Endothelial cell of umbilical vein (primary cell): ENCODE measurements around the gene CRAT. TPM values are rescaled to one million over a fixed set of nuclear protein-coding genes. Genes with fewer than 3 reads are reported as not detected.
A peak's percentile ranks its signal among the peaks of the same experiment; 100 is the strongest.

Experiments used
- BruUV-seq: library from RNA; stranded (reverse); fragments of 400-500 nt; replicated peaks from 2 replicates; lab custom pipeline; 2021; lab: Mats Ljungman, UMichigan
- CTCF ChIA-PET: fragments of 300-600, 350-600 bp; sonication (Branson Sonifier 250); formaldehyde crosslinking; loops from one replicate; lab custom pipeline; 2021; ENCODE audit warnings: antibody characterized with exemption, inconsistent platforms; lab: Charles Lee
- POLR2A ChIA-PET: fragments of 300-600, 350-600 bp; sonication (Branson Sonifier 250); formaldehyde crosslinking; loops from one replicate; lab custom pipeline; 2021; ENCODE audit warnings: antibody characterized with exemption, inconsistent platforms; lab: Charles Lee
- DNase-seq: peaks from one replicate; pipeline ENCODE4 v3.0.0-alpha.2; 2011; ENCODE audit warnings: low read depth, low spot score
- FAIRE-seq: peaks from 2 replicates; lab custom pipeline; 2011; peaks lifted over from hg19 to GRCh38; lab: Jason Lieb, UNC
- H2AFZ ChIP-seq: 2 replicates; pipeline ENCODE4 v1.6.0; 2012; ENCODE audit warnings: low read depth, low read length, control low read depth, inconsistent platforms
- H3K27ac ChIP-seq: 2 replicates; pipeline ENCODE4 v1.5.1; 2011; ENCODE audit warnings: low read depth, mild to moderate bottlenecking, control low read depth, low read length, moderate library complexity; ENCODE audit not compliant: insufficient read depth
- H3K27me3 ChIP-seq, 2 experiments: 2 replicates each; pipeline versions ENCODE4 v1.6.0 to v1.6.1; 2011; ENCODE audit warnings: low read length in 2 of 2, mixed read lengths in 1 of 2; ENCODE audit not compliant: control insufficient read depth in 2 of 2, insufficient read depth in 2 of 2
- H3K36me3 ChIP-seq, 2 experiments: 2 replicates in 1 of 2; 3 replicates in 1 of 2; pipeline ENCODE4 v1.5.1; 2011; ENCODE audit warnings: low read length in 2 of 2, mild to moderate bottlenecking in 1 of 2, moderate library complexity in 1 of 2; ENCODE audit not compliant: control insufficient read depth in 2 of 2, insufficient read depth in 2 of 2; ENCODE audit errors: extremely low read depth in 1 of 2
- H3K4me1 ChIP-seq: 3 replicates; pipeline ENCODE4 v1.5.1; 2011; ENCODE audit warnings: mild to moderate bottlenecking, low read length; ENCODE audit not compliant: control insufficient read depth, insufficient read depth; ENCODE audit errors: extremely low read depth
- H3K4me2 ChIP-seq: 2 replicates; pipeline ENCODE4 v1.6.1; 2011; ENCODE audit warnings: low read length, control low read depth, mixed read lengths; ENCODE audit not compliant: insufficient read depth
- H3K4me3 ChIP-seq, 3 experiments: fragments of 200-600 bp in 1 of 3; sonication (generic), shearing (Covaris generic) in 1 of 3; replicated peaks in 1 of 3; 2 replicates each; pipeline ENCODE4 v1.5.1; 2011 to 2016; ENCODE audit warnings: control low read depth in 3 of 3, low read length in 3 of 3, mild to moderate bottlenecking in 2 of 3, inconsistent platforms in 1 of 3, low read depth in 1 of 3, moderate library complexity in 1 of 3; ENCODE audit not compliant: insufficient read depth in 1 of 3
- H3K79me2 ChIP-seq: 2 replicates; pipeline ENCODE4 v1.6.0; 2012; ENCODE audit warnings: low read length, inconsistent platforms; ENCODE audit not compliant: control insufficient read depth, insufficient read depth
- H3K9ac ChIP-seq: replicated peaks from 2 replicates; pipeline ENCODE3; 2011; ENCODE audit warnings: low read length, control low read depth; ENCODE audit not compliant: insufficient read depth; ENCODE audit errors: extremely low read depth
- H3K9me1 ChIP-seq: replicated peaks from 3 replicates; pipeline ENCODE4 v1.6.0; 2011; ENCODE audit warnings: mild to moderate bottlenecking, low read length; ENCODE audit not compliant: control insufficient read depth, insufficient read depth; ENCODE audit errors: extremely low read depth
- H3K9me3 ChIP-seq: replicated peaks from 2 replicates; pipeline ENCODE4 v1.5.1; 2012; ENCODE audit warnings: low read length, inconsistent platforms; ENCODE audit not compliant: control insufficient read depth, insufficient read depth
- H4K20me1 ChIP-seq: replicated peaks from 2 replicates; pipeline ENCODE3; 2011; ENCODE audit warnings: mild to moderate bottlenecking, low read length; ENCODE audit not compliant: control insufficient read depth, insufficient read depth; ENCODE audit errors: extremely low read depth
- CTCF ChIP-seq, 2 donors: IDR thresholded peaks; 1 replicate in 1 of 2; 2 replicates in 1 of 2; pipeline ENCODE4 v1.5.1; 2011; ENCODE audit warnings: low read length in 2 of 2, mild to moderate bottlenecking in 2 of 2, moderate library complexity in 2 of 2, control low read depth in 1 of 2, inconsistent platforms in 1 of 2, low read depth in 1 of 2; ENCODE audit not compliant: insufficient read depth in 1 of 2; ENCODE audit errors: extremely low read depth in 1 of 2
- FOS ChIP-seq: IDR thresholded peaks from 2 replicates; pipeline ENCODE4 v1.6.1; 2011; ENCODE audit warnings: mild to moderate bottlenecking, low read length, moderate library complexity, borderline replicate concordance; ENCODE audit not compliant: insufficient read depth
- GATA2 ChIP-seq: IDR thresholded peaks from 2 replicates; pipeline ENCODE4 v1.7.0; 2011; ENCODE audit warnings: low read depth, mild to moderate bottlenecking, moderate library complexity, mixed read lengths, low read length; ENCODE audit not compliant: insufficient read length, insufficient read depth
- JUN ChIP-seq: IDR thresholded peaks from 2 replicates; pipeline ENCODE4 v1.6.1; 2011; ENCODE audit warnings: borderline replicate concordance, low read depth; ENCODE audit not compliant: insufficient read length, insufficient read depth
- dilution Hi-C: fragments of 300-500 bp; cut with MboI; formaldehyde crosslinking; loops from one replicate; pipeline ENCODE4 v1.15.0; 2019; ENCODE audit warnings: low sequenced_read_pairs; ENCODE audit not compliant: extremely low pct_ligation_motif_present
- intact Hi-C: fragments of 100-400 bp; cut with micrococcal nuclease; formaldehyde crosslinking; loops from one replicate; pipeline ENCODE4 v1.10.0; 2022
- polyA plus RNA-seq, 4 experiments: library from polyadenylated mRNA; depleted of rRNA in 3 of 4; stranded (reverse) in 3 of 4; unstranded in 1 of 4; fragments of >200 nt; gene quantifications; 2 replicates each; pipeline versions ENCODE4 v1.2.1 to v1.2.3, GENCODE V29; 2011 to 2012; ENCODE audit warnings: missing spikeins in 1 of 4
- total RNA-seq: library from RNA; stranded (reverse); gene quantifications from 2 replicates; pipeline ENCODE4 v1.2.3, GENCODE V29; 2021

Gene CRAT
- total and polyA plus RNA-seq, 2 donors (not counting 3 experiments of a cell fraction or from before 2014, with no cell fraction given) = 34.2 to 55.3 TPM

- Histone ChIP-seq H3K4me1 (peaks cover 16% of the 10 kb centered on the region), H3K4me2 (no peak overlapping the region), H3K79me2 (peaks cover 6% of the 10 kb centered on the region), H3K27ac (no peak overlapping the region), H3K4me3 (no peak overlapping the region), H3K9ac (no peak overlapping the region), H3K27me3 (no peaks in the 10 kb centered on the region), H2AFZ (no peak overlapping the region), H3K9me1 (no peaks in the 10 kb centered on the region), H4K20me1 (no peaks in the 10 kb centered on the region), H3K9me3 (no peaks in the 10 kb centered on the region), H3K36me3 (peaks cover 2 to 23% of the 10 kb centered on the region in 2 experiments)
- dilution Hi-C loops (no loop called here), intact Hi-C loops (no loop called here)
- ChIA-PET POLR2A (interaction anchor here (1.3 kb wide), 1 partner anchor 18 kb away, joined by 3 read pairs; the partner anchor contains the start of gene CRAT), CTCF (interaction anchor here (0.6 to 12.6 kb wide), 4 partner anchors 10 to 494 kb away, joined by 4 to 232 read pairs (median 14); partner anchors contain the start of genes C9orf50 and NTMT1)
- FAIRE-seq (no peak), DNase-seq (no peak)
- BruUV-seq = no TSS peak
- TF ChIP-seq CTCF (IDR thresholded peaks at IDR 0.05; ENCODE audit: extremely low read depth in 1 of 2, insufficient read depth in 1 of 2, low read depth in 1 of 2, low read length in 2 of 2) (no peak), FOS (no peak)
Observed at GRCh38 chr9:129128689-129129088, 18.1 kb upstream of the CRAT start.

- DNase-seq (peak; percentile 62), FAIRE-seq (peak; percentile 86)
- no peak overlapping the region for H3K4me2 ChIP-seq
- BruUV-seq = no TSS peak
- no peaks in the 10 kb centered on the region for H3K9me1 ChIP-seq
- no peaks in the 10 kb centered on the region for H3K27me3 ChIP-seq
- ChIA-PET CTCF (interaction anchor here (0.9 to 12.6 kb wide), 4 partner anchors 12 to 496 kb away, joined by 3 to 232 read pairs (median 14); partner anchors contain the start of genes C9orf50 and NTMT1), POLR2A (interaction anchor here (1.0 kb wide), 1 partner anchor 12 kb away, joined by 3 read pairs; no protein-coding TSS in a partner anchor)
- H3K4me1 ChIP-seq = peaks cover 16% of the 10 kb centered on the region
- no peak overlapping the region for H2AFZ ChIP-seq
- peaks cover 2 to 29% of the 10 kb centered on the region in 2 experiments for H3K36me3 ChIP-seq
- no peaks in the 10 kb centered on the region for H4K20me1 ChIP-seq
- no peaks in the 10 kb centered on the region for H3K9me3 ChIP-seq
- peaks cover 6% of the 10 kb centered on the region for H3K79me2 ChIP-seq
- no peak overlapping the region for H3K9ac ChIP-seq
- intact Hi-C loops (no loop called here), dilution Hi-C loops (no loop called here)
- peak overlapping the region; percentile 6 for H3K27ac ChIP-seq
- H3K4me3 ChIP-seq = no peak overlapping the region
- TF ChIP-seq GATA2 = peak; percentile 46
- no peak for TF ChIP-seq JUN
Observed at GRCh38 chr9:129126749-129127618, 16.4 kb upstream of the CRAT start.
